Camera-type eye (tissue), 1 donor: ENCODE results near the gene FKBP14. TPM values are rescaled to one million over a fixed set of nuclear protein-coding genes. Genes with fewer than 3 reads are reported as not detected.

Experiments
- total RNA-seq: library from RNA; depleted of rRNA; stranded (reverse); fragments of >200 nt; gene quantifications from one replicate; pipeline ENCODE4 v1.2.3, GENCODE V29; 2014

The FKBP14 gene
- 34.5 TPM for total RNA-seq

GRCh38 chr7:30026229-30027064 is at the start of gene FKBP14:
TSS of gene FKBP14 (minus strand) at chr7:30026702. CDS start at chr7:30026508, 194 bp downstream.

GRCh38 chr7:30028216-30028748 is 1.8 kb upstream of the FKBP14 start, which contains the start of gene PLEKHA8:
TSS of gene PLEKHA8 (plus strand) at chr7:30028412. CDS start at chr7:30028763, 351 bp downstream.

GRCh38 chr7:29989257-29989995 is 37.1 kb downstream of the FKBP14 start, which contains the start of gene SCRN1:
TSS of gene SCRN1 (minus strand) at chr7:29989801. CDS start at chr7:29969067, 20,734 bp downstream.

Other genes starting within 250 kb of the FKBP14 start
- gene WIPF3, start 220.2 kb downstream of the FKBP14 start, total RNA-seq, result 2.7 TPM
- gene SCRN1, start 36.9 kb downstream of the FKBP14 start, total RNA-seq, result 124 TPM
- 34.2 TPM for gene PLEKHA8, start 1.7 kb upstream of the FKBP14 start, total RNA-seq
- 103 TPM for gene MTURN, start 108.3 kb upstream of the FKBP14 start, total RNA-seq